Fibroblast of upper back skin (primary cell): Measurements from ENCODE around the gene SCAF11.
"Not testable (repeated sequence)": the region's sequence is repeated elsewhere in the genome, so short reads cannot be mapped to it uniquely, and the experiment has no call there.

Source experiments
- DNase-seq: peaks from one replicate; pipeline ENCODE4 v3.0.0-alpha.2; 2013

The SCAF11 gene, protein sequence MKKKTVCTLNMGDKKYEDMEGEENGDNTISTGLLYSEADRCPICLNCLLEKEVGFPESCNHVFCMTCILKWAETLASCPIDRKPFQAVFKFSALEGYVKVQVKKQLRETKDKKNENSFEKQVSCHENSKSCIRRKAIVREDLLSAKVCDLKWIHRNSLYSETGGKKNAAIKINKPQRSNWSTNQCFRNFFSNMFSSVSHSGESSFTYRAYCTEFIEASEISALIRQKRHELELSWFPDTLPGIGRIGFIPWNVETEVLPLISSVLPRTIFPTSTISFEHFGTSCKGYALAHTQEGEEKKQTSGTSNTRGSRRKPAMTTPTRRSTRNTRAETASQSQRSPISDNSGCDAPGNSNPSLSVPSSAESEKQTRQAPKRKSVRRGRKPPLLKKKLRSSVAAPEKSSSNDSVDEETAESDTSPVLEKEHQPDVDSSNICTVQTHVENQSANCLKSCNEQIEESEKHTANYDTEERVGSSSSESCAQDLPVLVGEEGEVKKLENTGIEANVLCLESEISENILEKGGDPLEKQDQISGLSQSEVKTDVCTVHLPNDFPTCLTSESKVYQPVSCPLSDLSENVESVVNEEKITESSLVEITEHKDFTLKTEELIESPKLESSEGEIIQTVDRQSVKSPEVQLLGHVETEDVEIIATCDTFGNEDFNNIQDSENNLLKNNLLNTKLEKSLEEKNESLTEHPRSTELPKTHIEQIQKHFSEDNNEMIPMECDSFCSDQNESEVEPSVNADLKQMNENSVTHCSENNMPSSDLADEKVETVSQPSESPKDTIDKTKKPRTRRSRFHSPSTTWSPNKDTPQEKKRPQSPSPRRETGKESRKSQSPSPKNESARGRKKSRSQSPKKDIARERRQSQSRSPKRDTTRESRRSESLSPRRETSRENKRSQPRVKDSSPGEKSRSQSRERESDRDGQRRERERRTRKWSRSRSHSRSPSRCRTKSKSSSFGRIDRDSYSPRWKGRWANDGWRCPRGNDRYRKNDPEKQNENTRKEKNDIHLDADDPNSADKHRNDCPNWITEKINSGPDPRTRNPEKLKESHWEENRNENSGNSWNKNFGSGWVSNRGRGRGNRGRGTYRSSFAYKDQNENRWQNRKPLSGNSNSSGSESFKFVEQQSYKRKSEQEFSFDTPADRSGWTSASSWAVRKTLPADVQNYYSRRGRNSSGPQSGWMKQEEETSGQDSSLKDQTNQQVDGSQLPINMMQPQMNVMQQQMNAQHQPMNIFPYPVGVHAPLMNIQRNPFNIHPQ (N-terminal part only)

DNA sequence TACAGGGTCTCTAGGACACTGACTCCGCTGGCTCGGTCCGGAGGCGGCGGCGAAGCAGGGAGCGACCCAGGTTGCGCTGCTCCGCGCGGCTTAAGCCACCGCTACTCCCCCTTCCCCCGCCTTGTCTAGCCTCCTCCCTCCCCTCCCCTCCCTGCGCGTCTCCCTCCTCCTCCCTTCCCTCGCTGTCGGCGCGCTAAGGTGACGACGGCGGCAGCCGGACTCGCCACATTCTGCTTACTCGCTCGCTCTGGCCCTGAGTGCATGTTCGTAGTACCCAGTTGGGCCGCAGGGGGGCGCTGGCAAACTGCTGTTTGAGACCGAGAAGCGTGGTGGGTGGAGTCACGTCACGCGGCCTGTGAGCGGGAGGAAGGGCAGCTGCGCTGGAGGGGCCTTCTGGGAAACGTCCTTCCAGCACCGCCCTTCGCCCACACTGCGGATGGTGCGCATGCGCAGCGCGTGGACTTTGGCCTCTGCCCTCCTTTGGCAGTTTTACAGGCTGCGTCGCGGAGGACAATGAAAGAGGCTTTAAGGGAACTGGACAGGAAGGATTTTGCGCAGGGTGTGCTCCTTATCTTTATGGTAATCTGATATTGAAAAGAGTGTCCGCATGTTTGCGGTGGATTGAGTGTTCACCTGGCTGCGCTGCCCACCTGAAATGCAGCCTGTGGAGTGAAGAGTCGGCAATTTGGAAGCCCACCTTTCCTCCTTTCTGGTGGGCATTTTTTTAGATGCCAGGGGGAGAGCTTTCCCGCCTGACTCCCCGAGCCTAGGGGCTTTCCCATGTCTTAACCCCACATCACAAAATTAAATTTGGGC lies at the start of gene SCAF11:
TSS of gene SCAF11 (minus strand) at position 107 of the 816 bp plus-strand sequence. CDS start 26,407 bp downstream, outside the sequence.
- peak; percentile 100 for DNase-seq

DNA sequence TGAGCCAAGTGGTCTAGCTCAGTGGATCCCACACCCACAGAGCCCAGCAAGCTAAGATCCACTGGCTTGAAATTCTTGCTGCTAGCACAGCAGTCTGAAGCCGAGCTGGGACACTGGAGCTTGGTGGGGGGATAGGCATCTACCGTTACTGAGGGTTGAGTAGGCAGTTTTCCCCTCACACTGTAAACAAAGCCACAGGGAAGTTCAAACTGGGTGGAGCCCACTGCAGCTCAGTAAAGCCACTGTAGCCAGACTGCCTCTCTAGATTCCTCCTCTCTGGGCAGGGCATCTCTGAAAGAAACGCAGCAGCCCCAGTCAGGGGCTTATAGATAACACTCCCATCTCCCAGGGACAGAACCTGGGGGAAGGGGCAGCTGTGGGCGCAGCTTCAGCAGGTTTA lies 46.7 kb upstream of the SCAF11 start:
- not testable (repeated sequence) for DNase-seq

DNA sequence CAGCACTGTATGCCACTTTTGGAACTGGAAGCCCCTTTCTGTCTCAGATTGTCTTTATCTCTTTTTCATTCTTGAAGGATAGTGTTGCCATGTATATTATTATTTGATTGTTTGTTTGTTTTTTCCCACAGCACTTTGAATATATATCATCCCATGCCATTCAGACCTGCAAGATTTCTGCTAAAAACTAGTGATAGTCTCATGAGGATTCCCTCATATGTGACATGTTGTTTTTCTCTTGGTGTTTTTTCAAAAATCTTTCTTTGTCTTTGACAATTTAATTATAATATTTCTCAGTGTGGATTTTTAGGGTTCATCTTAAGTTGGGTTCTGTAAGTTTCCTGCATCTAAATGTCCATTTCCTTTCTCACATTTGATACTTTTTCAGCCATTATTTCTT lies 36.8 kb upstream of the SCAF11 start:
- no peak for DNase-seq

DNA sequence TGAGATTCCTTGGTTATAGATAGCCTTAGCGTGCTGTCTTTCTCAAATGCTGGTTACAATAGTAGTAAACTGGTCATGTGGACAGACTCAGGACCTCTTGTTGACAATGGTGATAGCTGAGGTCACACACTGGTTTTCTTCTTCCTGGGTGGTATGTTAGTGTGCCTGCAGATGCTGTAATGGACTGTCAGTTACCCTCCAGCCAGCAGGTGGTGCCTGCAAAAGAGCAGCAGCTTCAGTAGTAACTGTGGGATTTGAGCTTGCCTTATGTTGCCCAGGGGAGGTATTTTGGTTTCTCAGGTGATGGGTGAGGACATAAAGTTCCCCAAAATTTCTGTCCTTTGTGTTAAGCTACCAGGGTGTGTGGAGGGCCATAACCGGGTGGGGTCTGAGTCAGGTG lies 33.7 kb upstream of the SCAF11 start:
- DNase-seq: no peak

DNA sequence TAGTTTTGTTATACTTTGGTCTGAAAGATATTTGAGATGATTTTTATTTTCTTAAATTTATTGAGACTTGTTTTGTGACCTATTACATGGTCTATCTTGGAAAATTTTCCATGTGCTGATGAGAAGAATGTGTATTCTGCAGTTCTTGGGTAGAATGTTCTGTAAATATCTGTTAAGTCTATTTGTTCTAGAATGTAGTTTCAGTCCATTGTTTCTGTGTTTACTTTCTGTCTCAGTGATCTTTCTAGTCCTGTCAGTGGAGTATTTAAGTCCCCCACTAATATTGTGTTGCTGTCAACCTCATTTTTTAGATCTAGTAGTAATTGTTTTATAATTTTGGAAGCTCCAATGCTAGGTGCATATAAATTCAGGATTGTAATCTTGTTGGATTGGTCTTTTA lies 30.4 kb upstream of the SCAF11 start:
- DNase-seq: no peak

DNA sequence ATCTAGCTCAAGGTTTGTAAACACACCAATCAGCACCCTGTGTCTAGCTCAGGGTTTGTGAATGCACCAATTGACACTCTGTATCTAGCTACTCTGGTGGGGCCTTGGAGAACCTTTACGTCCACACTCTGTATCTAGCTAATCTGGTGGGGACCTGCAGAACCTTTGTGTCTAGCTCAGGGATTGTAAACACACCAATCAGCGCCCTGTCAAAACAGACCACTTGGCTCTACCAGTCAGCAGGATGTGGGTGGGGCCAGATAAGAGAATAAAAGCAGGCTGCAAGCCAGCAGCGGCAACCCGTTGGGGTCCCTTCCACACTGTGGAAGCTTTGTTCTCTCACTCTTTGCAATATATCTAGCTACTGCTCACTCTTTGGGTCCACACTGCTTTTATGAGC lies 28.3 kb upstream of the SCAF11 start:
- not testable (repeated sequence) for DNase-seq

DNA sequence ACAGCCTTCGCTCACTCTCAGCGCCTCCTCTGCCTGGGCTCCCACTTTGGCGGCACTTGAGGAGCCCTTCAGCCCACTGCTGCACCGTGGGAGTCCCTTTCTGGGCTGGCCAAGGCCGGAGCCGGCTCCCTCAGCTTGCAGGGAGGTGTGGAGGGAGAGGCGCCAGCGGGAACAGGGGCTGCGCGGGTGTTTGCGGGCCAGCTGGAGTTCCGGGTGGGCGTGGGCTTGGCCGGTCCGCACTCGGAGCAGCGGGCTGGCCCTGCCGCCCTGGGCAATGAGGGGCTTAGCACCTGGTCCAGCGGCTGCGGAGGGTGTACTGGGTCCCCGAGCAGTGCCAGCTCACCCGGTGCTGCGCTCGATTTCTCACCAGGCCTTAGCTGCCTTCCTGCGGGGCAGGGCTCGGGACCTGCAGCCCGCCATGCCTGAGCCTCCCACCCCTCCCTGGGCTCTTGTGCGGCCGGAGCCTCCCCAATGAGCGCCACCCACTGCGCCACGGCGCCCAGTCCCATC lies 27.5 kb upstream of the SCAF11 start:
- DNase-seq: not testable (repeated sequence)

DNA sequence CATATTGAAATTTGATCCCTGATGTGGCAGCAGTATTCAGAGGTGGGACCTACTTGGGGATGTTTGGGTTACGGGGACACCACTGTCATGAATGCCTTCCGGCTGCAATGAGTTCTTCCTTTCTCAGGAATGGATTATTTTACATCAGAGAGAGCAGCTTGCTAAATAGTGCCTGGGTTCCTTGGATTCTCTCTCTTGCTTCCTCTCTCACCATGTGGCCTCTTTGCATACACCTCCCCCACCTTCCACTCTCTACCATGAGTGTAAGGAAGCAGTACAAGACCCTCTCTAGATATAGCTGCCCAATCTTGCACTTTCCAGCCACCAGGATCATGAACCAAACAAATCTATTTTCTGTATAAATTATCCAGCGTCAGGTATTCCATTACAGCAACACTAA lies 15.4 kb upstream of the SCAF11 start:
- DNase-seq: no peak

DNA sequence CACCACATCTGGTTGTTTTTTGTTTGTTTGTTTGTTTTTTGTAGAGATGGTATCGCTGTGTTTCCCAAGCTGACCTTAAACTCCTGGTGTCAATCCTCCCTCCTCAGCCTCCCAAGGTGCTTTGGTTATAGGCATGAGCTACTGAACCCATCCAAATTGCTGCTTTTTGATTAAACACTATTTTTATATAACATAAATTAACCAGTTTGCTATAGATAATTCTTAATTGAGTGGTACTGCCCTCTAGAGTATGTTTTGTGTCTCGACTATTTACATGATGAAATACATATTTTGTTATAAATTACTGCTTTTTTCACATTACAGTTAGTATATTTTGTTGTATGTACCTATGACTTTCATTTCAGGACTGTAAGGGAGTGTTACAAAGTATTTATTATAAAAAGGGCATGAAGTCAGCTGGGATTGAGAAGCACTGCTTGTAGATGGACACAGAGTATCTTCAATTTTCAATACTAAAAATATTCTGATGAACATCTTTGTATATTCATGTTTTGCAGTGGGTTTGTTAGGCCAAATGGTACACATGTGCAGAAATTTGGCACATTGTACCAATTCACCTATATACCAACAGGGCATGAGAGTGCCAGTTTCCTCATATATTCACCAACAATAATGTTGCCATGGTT lies 14.9 kb upstream of the SCAF11 start:
- DNase-seq: peak; percentile 5

DNA sequence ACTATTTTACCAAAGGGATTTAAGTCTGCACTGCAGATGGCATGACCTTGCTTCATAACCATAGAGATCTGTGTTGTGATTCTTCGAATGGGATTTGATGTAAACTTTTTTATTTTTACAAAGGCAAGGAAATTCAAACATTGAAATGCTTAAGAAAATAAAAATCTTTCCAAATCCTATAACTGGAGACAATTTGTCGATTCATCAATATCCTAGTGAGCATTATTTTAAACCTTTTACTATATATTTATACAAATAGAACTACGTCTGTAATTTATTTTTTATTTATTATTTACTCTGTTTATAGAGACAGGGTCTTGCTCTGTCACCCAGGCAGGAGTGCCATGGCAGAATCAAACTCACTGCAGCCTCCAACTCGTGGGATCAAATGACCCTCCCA lies 14.3 kb upstream of the SCAF11 start:
- no peak for DNase-seq

DNA sequence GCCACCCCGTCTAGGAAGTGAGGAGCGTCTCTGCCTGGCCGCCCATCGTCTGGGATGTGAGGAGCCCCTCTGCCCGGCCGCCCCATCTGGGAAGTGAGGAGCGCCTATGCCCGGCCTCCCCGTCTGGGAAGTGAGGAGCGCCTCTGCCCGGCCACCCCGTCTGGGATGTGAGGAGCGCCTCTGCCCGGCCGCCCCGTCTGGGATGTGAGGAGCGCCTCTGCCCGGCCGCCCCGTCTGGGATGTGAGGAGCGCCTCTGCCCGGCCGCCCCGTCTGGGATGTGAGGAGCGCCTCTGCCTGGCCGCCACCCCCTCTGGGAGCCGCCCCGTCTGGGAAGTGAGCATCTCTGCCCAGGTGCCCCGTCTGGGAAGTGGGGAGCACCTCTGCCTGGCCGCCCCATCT lies 9.7 kb upstream of the SCAF11 start:
- DNase-seq: not testable (repeated sequence)

DNA sequence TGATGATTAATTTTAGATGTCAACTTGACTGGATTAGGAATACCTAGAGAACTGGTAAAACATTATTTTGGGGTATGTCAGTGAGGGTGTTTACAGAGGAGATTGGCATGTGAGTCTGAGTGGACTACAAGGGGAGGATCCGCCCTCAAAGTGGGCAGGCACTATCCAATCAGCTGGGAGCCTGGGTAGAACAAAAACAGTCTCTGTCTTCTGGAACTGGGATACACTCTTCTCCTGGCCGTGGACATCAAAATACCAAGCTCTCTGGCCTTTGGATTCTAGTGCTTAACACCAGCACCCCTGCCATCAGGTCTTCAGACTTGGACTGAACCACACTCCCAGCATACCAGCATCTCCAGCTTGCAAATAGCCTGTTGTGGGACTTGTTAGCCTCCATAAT lies 4.4 kb upstream of the SCAF11 start:
- DNase-seq: no peak

DNA sequence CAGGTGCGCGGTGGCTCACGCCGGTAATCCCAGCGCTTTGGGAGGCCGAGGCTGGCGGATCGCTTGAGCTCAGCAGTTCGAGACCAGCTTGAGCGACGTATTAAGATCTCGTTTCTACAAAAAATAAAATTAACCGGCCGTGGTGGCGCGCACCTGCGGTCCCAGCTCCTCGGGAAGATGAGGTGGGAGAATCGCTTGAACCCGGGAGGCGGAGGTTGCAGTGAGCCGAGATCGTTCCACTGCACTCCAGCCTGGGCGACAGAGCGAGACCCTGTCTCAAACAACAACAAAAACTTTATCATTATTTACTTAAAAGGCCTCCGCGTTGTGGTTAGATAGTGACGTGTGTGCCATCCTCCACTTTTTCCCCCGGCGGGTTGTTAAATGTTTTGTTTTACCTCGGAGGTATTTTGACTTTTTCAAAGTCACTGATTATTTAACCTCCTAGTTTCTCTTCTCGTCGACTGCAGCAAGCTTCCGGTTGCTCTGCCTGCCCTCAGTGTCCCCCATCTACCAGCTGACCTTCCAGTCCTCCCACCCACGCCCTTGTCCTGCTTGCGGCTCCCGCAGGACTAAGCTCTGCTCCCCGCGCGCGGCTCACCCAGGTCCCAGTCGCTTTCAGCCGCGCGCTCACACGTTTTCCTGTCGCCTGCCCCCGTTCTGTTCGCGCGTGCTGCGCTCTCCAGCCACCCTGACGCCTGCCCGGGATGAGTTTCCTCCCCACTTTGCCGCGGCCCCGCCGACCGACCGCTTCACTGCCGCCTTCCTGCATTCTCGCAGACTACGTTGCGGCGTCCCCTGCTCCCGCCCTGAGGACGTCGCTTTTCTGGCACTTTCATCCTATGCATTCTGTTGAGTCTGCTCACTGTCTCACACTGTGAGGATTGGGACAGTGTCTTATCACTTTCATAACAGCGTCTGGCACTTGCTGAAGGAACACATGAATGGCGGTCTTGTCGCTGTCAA lies 1.2 kb upstream of the SCAF11 start:
- peak; percentile 49 for DNase-seq

DNA sequence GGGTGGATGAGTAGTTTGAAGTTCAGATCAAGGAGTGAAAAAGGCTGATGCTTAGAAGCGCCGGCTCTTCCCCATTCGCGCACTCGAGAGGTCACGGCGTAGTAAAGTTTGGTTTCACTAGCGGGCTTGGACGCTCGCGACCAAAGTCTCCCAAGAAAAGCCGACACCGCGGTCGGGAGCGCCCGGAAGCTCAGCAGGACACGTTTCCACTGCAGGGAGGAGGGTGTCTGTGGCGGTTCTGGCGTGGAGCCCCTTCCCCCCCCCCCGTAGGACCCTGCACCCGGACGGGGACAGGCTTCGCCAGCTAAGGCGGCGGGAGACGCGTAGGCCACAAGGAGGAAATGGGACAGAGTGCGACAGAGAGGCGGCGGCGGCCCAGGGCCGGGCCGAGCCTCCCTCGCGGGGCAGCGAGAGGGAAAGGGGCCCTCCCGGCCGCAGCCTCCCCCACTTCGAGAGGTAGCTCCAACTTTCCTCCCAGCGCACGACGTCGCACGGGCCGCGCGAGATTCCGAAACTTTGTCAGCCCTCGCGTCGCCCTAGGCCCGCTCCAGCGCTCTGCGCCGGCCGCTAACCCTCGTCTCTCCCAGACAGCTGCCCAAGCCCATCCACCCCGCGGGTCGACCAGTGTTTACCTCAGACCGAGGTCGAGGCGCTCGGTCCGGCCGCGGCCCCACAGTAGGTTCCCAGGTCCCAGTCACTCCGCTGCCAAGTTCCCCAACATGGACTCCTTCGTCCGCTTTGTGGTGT lies 480 bp downstream of the SCAF11 start:
- peak; percentile 53 for DNase-seq

DNA sequence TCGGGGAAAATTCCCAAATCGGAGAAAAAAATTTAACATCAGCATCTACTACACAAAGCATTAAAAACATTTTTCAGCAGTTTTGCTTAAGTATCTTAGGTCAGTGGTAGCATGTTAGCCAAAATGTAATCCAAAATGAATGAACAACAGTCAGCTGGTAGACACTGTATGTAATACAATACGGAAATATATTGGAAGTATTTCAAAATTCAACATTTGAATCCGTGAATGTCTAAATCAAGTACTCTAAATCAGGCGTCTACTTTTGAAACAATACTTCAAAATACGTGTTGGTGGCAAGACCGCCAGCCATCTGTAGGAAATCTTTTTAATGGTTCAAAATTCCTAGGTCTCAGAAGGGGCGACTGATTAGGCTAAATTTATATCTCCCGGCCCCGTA lies 1.1 kb downstream of the SCAF11 start:
- no peak for DNase-seq

DNA sequence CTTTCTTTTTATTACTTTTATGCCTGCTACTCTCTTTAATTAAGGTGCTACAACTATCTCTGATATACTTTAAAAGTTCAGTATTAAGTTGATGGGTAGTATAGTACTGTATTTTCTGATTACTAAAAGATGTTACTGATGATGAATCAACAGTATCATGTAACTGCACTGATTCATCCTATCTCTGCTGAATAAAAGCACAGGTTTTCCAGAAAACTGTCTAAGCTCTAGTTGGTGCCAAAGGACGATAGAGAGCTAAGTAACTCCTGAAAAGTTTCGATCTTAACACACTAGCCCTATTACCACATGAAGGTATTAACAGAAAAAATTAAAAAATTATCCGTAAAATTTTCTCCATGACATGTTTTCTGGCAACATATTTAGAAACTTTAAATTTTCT lies 2.1 kb downstream of the SCAF11 start:
- peak; percentile 64 for DNase-seq

DNA sequence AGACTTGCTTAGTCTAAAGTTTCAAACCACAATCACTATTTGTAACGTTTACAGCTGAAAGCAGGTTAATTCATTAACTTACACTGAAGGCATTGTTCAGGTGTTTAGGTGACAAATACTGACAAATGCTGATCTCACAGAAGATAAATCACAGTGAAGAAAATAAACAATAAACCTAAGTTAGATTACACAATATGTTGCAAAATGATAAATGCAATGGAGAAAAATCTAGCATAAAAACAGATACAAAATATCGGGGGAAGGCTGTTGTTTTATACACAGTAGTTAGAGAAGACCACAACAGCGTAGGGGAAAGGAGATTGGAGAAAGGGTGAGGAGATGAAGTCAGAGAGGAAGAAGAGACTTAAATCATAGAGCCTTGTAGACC lies 3.0 kb downstream of the SCAF11 start:
- no peak for DNase-seq

DNA sequence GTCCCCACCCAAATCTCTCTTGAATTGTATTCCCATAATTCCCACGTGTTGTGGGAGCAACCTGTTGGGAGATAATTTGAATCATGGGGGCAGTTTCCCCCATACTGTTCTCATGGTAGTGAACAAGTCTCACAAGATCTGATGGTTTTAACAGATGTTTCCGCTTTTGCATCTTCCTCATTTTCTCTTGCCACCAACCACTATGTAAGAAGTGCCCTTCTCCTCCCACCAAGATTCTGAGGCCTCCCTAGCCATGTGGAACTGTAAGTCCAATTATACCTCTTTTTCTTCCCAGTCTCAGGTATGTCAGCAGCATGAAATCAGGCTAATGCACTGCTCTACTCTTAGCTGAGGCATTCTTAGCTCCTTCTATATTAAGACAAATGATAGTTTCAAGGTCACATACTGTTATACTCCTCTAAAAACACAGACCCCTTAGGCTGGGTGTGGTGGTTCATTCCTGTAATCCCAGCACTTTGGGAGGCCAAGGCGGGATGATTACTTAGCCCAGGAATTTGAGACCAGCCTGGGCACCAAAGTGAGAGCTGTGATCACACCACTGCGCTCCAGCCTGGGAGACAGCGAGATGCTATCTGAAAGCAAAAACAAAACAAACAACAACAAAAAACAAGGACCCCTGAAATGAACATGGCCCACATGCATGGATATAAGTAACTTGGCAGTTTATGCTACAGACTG lies 3.6 kb downstream of the SCAF11 start:
- DNase-seq: peak; percentile 30
